Spleen (tissue), 11 donors: ENCODE measurements around the gene TMEM255B. TPM values are rescaled to one million over a fixed set of nuclear protein-coding genes. Genes with fewer than 3 reads are reported as not detected.
A peak's percentile ranks its signal among the peaks of the same experiment; 100 is the strongest.

Experiments
- DNase-seq: peaks from one replicate; pipeline ENCODE4 v3.0.0-alpha.2; 2020
- H3K27ac ChIP-seq, 8 donors: fragments of 200-600 bp; sonication (generic) in 7 of 8; 1 replicate in 4 of 8; 2 replicates in 4 of 8; pipeline versions ENCODE4 v1.5.0 to v1.8.0; 2016 to 2021; ENCODE audit warnings: inconsistent platforms in 4 of 8, mild to moderate bottlenecking in 4 of 8, moderate library complexity in 1 of 8
- H3K27me3 ChIP-seq, 7 donors: fragments of 200-600 bp; sonication (generic) in 6 of 7; replicated peaks in 1 of 7; 1 replicate in 4 of 7; 2 replicates in 3 of 7; pipeline versions ENCODE4 v1.5.0 to v1.8.0; 2016 to 2021; ENCODE audit warnings: inconsistent platforms in 3 of 7, mild to moderate bottlenecking in 1 of 7
- H3K36me3 ChIP-seq, 6 donors: fragments of 200-600 bp; sonication (generic) in 5 of 6; 1 replicate in 4 of 6; 2 replicates in 2 of 6; pipeline versions ENCODE4 v1.5.0 to v1.8.0; 2016 to 2021; ENCODE audit warnings: inconsistent platforms in 2 of 6
- H3K4me1 ChIP-seq, 6 donors: fragments of 200-600 bp; sonication (generic) in 5 of 6; 1 replicate in 3 of 6; 2 replicates in 3 of 6; pipeline versions ENCODE4 v1.5.0 to v1.8.0; 2016 to 2021; ENCODE audit warnings: inconsistent platforms in 3 of 6
- H3K4me3 ChIP-seq, 8 donors: fragments of 200-600 bp; sonication (generic) in 7 of 8; 1 replicate in 4 of 8; 2 replicates in 4 of 8; pipeline versions ENCODE4 v1.5.0 to v1.8.0; 2016 to 2021; ENCODE audit warnings: inconsistent platforms in 4 of 8, mild to moderate bottlenecking in 4 of 8, moderate library complexity in 2 of 8
- H3K9me3 ChIP-seq, 8 donors: fragments of 200-600 bp; sonication (generic) in 7 of 8; 1 replicate in 4 of 8; 2 replicates in 4 of 8; pipeline versions ENCODE4 v1.5.0 to v1.8.0; 2016 to 2021; ENCODE audit warnings: inconsistent platforms in 4 of 8
- POLR2A ChIP-seq, 3 donors: fragments of 450-650 bp; IDR thresholded peaks; one replicate each; pipeline ENCODE4 v1.5.1; 2017; ENCODE audit warnings: antibody characterized with exemption in 3 of 3, mild to moderate bottlenecking in 1 of 3
- POLR2AphosphoS5 ChIP-seq, 3 donors: sonication (generic); formaldehyde crosslinking; IDR thresholded peaks; one replicate each; pipeline ENCODE4 v1.5.1; 2017; ENCODE audit warnings: antibody characterized with exemption in 3 of 3
- WGBS, 5 donors: extraction: QIAGEN DNeasy Blood & Tissue Kit in 3 of 5; methylation state at CpG; one replicate each; pipeline versions ENCODE4 v1.1.5 to v1.1.7; 2013 to 2018; 5-methylcytosine and 5-hydroxymethylcytosine counted together
- intact Hi-C: fragments of 100-400 bp; cut with DNase I; formaldehyde crosslinking; loops from one replicate; pipeline ENCODE4 v1.15.0; 2023; ENCODE audit warnings: low total_unique reads
- polyA plus RNA-seq, 3 donors: library from polyadenylated mRNA; stranded (reverse); fragments of 200-250 nt; gene quantifications; one replicate each; pipeline ENCODE4 v1.2.1, GENCODE V29; 2013
- total RNA-seq, 7 donors: library from RNA; depleted of rRNA in 3 of 7; stranded (reverse); fragments of >200 nt in 3 of 7; fragmentation: NEBNext Ultra II Directional in 4 of 7; extraction: Animal tissue kit (Norgen Biotek cat#: 25700) in 4 of 7; gene quantifications; one replicate each; pipeline versions ENCODE4 v1.1.0 to v1.2.1, GENCODE V29; 2016 to 2021
- TF ChIP-seq, protein P1 (sequence below), 11 experiments: fragments of 200-600 bp in 7 of 11; fragments of 450-650 bp in 4 of 11; sonication (generic) in 4 of 11; IDR thresholded peaks in 8 of 11; conservative IDR thresholded peaks in 3 of 11; 1 replicate in 7 of 11; 2 replicates in 4 of 11; pipeline versions ENCODE4 v1.4.0 to v1.8.0; 2016 to 2021; ENCODE audit warnings: antibody characterized with exemption in 11 of 11, inconsistent platforms in 4 of 11, mild to moderate bottlenecking in 1 of 11
- donor health status: healthy with polysubstance abuse.
- donor health status: DM: no; HTN: no; CAD: no; lungs with moderate emphysema.
- donor health status: DM: no; HTN: no; CAD: no.
- donor health status: Bipolar disorder and iron deficiency.
- donor health status: healthy.
- donor health status: DM: no; HTN: no; CAD: no.
- donor health status: DM: yes; HTN: yes; CAD: no.

Gene TMEM255B
- total and polyA plus RNA-seq, 10 donors: 5.7 to 26.9 (median 12.3) TPM

- Histone ChIP-seq H3K27me3 (peaks cover 0 to 6% (median 0%) of the 10 kb centered on the region in 7 donors), H3K9me3 (no peaks in the 10 kb centered on the region), H3K36me3 (no peaks in the 10 kb centered on the region), H3K4me3 (no peak overlapping the region), H3K27ac (no peak overlapping the region), H3K4me1 (peaks cover 0 to 6% (median 3%) of the 10 kb centered on the region in 6 donors)
- TF ChIP-seq, protein P1, sequence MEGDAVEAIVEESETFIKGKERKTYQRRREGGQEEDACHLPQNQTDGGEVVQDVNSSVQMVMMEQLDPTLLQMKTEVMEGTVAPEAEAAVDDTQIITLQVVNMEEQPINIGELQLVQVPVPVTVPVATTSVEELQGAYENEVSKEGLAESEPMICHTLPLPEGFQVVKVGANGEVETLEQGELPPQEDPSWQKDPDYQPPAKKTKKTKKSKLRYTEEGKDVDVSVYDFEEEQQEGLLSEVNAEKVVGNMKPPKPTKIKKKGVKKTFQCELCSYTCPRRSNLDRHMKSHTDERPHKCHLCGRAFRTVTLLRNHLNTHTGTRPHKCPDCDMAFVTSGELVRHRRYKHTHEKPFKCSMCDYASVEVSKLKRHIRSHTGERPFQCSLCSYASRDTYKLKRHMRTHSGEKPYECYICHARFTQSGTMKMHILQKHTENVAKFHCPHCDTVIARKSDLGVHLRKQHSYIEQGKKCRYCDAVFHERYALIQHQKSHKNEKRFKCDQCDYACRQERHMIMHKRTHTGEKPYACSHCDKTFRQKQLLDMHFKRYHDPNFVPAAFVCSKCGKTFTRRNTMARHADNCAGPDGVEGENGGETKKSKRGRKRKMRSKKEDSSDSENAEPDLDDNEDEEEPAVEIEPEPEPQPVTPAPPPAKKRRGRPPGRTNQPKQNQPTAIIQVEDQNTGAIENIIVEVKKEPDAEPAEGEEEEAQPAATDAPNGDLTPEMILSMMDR (IDR thresholded peaks at IDR 0.05 in 8 of 11, conservative IDR thresholded peaks at IDR 0.05 in 3 of 11): no peak
- TF ChIP-seq POLR2AphosphoS5 (IDR thresholded peaks at IDR 0.05) (no peak), POLR2A (IDR thresholded peaks at IDR 0.05) (no peak)
- intact Hi-C loops: no loop called here
- 78 to 85% (median 81%) methylated on average over 11 of the region's 11 CpGs for WGBS, 5 donors
- peak; percentile 37 for DNase-seq
Measured at GRCh38 chr13:113753171-113753570, 5.9 kb upstream of the TMEM255B start.

DNA sequence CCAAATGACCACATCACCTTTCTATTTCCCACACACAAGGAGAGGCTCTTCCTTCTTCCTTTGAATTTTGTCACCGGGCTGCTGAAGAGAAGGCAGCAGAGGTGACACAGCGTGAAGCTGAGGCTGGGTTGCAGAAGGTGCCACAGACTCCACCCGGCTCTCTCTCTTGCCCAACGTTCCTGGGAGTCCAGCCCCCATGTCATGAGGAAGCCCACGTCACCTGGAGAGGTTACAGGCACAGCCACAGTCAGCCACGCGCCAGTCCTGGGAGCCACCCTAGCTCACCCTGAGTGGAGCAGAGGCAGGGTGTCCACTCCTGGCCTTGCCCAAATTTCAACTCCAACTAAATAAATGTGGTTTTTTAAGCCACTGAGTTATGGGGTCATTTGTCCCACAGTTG is 4.8 kb upstream of the TMEM255B start:
- intact Hi-C loops: no loop called here
- WGBS, 5 donors: 57 to 77% (median 68%) methylated on average over 5 to 7 of the region's 7 CpGs
- Histone ChIP-seq H3K4me1 (peaks cover 0 to 15% (median 10%) of the 10 kb centered on the region in 6 donors), H3K9me3 (no peaks in the 10 kb centered on the region), H3K4me3 (no peak overlapping the region), H3K27ac (no peak overlapping the region), H3K27me3 (peaks cover 0 to 8% (median 0%) of the 10 kb centered on the region in 7 donors), H3K36me3 (no peaks in the 10 kb centered on the region)
- peak; percentile 53 for DNase-seq
- TF ChIP-seq, protein P1 (IDR thresholded peaks at IDR 0.05 in 8 of 11, conservative IDR thresholded peaks at IDR 0.05 in 3 of 11): no peak
- TF ChIP-seq POLR2AphosphoS5 (IDR thresholded peaks at IDR 0.05): no peak
- TF ChIP-seq POLR2A (IDR thresholded peaks at IDR 0.05): no peak

DNA sequence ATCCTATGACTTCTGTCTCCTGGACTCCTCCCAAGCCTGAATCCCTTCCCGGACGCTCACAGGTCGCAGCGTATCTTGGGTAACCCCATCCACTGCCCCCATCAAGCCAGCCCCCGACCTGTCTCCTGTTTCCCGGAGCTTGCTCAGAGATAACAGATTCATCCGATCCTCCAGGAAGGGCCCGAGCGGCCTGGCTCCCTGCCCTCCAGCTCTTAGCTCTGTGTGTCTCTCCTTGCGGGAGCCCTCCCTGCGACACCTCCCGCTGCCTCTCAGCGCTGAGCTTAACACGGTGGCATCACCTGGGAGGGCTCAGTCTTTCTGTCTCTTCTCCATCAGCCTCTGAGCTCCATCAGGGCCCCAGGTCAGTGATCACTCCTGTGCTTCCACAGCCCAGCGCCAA is 4.3 kb upstream of the TMEM255B start:
- 85 to 92% (median 89%) methylated on average over 15 of the region's 15 CpGs for WGBS, 5 donors
- Histone ChIP-seq H3K36me3 (no peaks in the 10 kb centered on the region), H3K4me1 (peaks cover 0 to 19% (median 14%) of the 10 kb centered on the region in 6 donors), H3K9me3 (no peaks in the 10 kb centered on the region), H3K27ac (no peak overlapping the region), H3K27me3 (peaks cover 0 to 13% (median 0%) of the 10 kb centered on the region in 7 donors), H3K4me3 (no peak overlapping the region)
- intact Hi-C loops: no loop called here
- peak; percentile 53 for DNase-seq
- TF ChIP-seq POLR2A (IDR thresholded peaks at IDR 0.05) (no peak), POLR2AphosphoS5 (IDR thresholded peaks at IDR 0.05) (no peak)
- TF ChIP-seq, protein P1 (IDR thresholded peaks at IDR 0.05 in 8 of 11, conservative IDR thresholded peaks at IDR 0.05 in 3 of 11): no peak

DNA sequence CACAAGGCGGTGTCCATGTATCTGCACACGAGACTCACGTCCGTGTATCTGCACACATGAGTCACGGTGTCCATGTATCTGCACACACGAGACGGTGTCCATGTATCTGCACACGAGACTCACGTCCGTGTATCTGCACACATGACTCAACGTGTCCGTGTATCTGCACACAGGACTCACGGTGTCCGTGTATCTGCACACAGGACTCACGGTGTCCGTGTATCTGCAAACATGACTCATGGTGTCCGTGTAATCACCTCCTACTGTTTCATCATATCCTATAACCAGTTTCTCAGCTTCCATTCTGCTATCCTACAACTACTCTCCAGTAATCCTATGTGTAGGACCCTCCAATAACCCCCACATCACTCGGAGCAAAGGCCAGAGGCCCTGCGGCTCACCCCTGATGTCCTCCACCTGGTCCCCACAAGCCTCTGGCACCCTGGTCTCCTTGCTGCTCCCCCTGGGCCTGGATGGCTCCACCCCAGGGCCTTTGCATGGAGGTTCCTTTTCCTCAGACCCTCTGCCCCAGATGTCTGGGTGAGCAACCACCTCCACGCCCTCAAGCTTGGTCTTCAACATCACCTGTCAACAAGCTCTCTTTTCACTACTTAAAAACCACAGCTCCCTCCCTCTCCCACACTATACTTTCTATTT is 2.5 kb upstream of the TMEM255B start:
- TF ChIP-seq, protein P1 (IDR thresholded peaks at IDR 0.05 in 8 of 11, conservative IDR thresholded peaks at IDR 0.05 in 3 of 11): no peak
- TF ChIP-seq POLR2A (IDR thresholded peaks at IDR 0.05) (no peak), POLR2AphosphoS5 (IDR thresholded peaks at IDR 0.05) (no peak)
- WGBS, 5 donors: 81 to 92% (median 89%) methylated on average over 20 of the region's 20 CpGs
- Histone ChIP-seq H3K9me3 (no peaks in the 10 kb centered on the region), H3K4me3 (no peak overlapping the region), H3K27ac (no peak overlapping the region), H3K4me1 (peaks cover 0 to 28% (median 18%) of the 10 kb centered on the region in 6 donors), H3K36me3 (no peaks in the 10 kb centered on the region), H3K27me3 (peaks cover 0 to 31% (median 0%) of the 10 kb centered on the region in 7 donors)
- DNase-seq: peak; percentile 64
- intact Hi-C loops: no loop called here
